Retinal pigment epithelial cell (primary cell): ENCODE data around the gene CMTM5.

ENCODE experiments used
- DNase-seq: peaks from one replicate; pipeline ENCODE4 v3.0.0-alpha.2; 2010; ENCODE audit warnings: low read depth
- H3K4me3 ChIP-seq: 2 replicates; pipeline ENCODE4 v1.5.1; 2011; ENCODE audit warnings: mild to moderate bottlenecking, low read length, control low read depth, moderate library complexity
- TF ChIP-seq, protein P1 (sequence below): conservative IDR thresholded peaks from 2 replicates; pipeline ENCODE4 v1.5.1; 2011; ENCODE audit warnings: low read depth, low read length, control low read depth, inconsistent platforms

Gene CMTM5

DNA sequence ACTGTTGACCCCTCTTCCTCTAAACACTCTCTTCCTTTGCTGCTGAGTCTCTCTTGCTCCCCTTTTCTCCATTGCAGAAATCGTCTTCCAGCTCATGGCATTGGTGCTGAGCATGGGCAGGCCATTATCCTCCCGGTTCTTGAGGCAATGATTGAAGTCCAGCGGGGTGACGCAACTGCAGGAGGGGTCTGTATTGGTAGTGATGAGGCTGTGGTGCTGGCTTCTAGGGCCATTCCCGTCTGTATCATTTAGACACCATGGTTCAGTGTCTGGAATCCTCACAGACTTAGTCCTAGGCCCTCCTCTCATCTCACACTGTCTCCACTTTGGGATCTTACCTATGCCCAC lies 23.4 kb upstream of the CMTM5 start:
- H3K4me3 ChIP-seq, result no peak overlapping the region
- DNase-seq, result no peak
- TF ChIP-seq, protein P1, sequence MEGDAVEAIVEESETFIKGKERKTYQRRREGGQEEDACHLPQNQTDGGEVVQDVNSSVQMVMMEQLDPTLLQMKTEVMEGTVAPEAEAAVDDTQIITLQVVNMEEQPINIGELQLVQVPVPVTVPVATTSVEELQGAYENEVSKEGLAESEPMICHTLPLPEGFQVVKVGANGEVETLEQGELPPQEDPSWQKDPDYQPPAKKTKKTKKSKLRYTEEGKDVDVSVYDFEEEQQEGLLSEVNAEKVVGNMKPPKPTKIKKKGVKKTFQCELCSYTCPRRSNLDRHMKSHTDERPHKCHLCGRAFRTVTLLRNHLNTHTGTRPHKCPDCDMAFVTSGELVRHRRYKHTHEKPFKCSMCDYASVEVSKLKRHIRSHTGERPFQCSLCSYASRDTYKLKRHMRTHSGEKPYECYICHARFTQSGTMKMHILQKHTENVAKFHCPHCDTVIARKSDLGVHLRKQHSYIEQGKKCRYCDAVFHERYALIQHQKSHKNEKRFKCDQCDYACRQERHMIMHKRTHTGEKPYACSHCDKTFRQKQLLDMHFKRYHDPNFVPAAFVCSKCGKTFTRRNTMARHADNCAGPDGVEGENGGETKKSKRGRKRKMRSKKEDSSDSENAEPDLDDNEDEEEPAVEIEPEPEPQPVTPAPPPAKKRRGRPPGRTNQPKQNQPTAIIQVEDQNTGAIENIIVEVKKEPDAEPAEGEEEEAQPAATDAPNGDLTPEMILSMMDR, result no peak

DNA sequence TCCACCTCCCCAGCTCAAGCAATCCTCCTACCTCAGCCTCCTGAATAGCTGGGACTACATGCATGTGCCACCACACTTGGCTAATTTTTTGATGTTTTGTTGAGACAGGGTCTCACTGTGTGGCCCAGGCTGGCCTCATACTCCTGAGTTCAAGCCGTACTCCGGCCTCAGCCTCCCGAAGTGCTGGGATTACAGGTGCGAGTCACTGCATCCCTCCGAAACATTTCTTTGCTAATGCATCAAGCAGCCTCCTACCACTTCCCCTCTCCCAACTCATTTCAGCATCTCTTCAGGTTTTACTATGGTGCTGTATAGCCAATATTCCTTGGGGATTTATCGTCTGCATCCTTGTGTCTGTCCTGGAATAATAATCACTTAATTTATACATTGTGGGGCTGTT lies 21.9 kb upstream of the CMTM5 start:
- TF ChIP-seq, protein P1, result no peak
- DNase-seq, result no peak
- no peak overlapping the region for H3K4me3 ChIP-seq

DNA sequence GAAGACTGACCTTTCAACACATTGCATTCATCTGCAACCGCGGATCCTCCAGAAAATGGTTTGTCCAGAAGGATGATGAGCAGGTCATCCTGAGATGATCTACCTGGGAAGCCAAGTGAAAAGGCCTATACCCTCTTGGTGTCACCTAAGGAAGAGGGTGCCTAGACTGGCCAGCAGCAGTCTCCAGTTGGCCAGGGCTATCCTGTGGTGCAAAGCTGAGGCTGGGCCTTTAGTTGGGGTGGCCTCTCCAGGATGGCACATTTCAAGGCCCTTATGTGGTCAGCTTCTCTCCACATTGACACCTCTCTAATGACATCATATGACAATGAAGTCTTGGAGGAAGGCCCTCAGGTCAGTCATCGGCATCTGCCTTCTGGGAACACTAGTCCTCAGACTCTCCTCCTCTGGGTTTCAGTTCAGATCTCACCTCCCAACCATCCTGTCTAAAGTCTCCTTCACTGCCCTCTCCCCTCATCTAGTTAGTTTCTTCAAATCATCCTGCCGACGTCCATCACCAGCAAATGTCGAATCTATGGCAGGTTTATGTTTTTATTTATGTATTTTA lies 20.9 kb upstream of the CMTM5 start:
- no peak for DNase-seq
- TF ChIP-seq, protein P1, result no peak
- no peak overlapping the region for H3K4me3 ChIP-seq

DNA sequence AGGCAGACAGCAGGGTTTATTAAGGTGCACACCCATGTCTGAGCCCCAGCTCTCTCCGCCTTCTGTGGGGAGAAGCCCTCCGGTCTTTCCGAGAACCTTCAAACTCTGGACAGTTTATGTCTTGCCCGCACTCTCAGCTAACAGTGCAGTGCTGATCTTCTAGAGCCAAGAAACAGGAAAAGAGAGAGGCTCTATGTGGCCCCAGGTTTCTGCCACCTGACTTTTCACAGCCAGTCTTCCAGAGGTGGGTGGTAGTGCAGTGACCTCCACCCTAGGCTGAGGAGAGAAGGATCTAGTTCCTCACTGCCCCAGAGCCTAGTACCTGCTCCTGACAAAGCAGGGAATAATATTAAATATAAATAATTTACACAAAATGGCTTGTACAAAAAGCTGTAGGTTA lies 20.2 kb upstream of the CMTM5 start:
- H3K4me3 ChIP-seq, result no peak overlapping the region
- DNase-seq, result no peak
- TF ChIP-seq, protein P1, result no peak

DNA sequence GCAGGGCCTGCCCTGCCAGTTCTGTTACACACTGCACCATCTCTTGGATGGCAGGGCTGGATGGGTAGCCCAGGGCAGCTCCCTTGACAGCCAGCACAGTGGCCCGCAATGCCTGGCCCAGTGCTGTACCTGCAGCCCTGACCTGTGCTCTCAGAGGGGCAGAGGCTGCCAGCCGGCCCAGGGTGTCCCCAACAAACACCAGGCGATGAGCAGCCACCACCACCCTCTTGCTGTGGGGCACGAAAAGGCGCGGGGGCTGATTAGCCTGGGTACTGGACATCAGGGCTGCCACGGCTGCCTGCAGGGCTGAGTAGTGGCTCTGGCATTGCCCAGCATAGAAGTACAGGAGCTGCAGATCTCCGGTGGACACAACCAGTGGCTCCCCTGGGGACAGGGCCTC lies 19.6 kb upstream of the CMTM5 start:
- DNase-seq, result no peak

DNA sequence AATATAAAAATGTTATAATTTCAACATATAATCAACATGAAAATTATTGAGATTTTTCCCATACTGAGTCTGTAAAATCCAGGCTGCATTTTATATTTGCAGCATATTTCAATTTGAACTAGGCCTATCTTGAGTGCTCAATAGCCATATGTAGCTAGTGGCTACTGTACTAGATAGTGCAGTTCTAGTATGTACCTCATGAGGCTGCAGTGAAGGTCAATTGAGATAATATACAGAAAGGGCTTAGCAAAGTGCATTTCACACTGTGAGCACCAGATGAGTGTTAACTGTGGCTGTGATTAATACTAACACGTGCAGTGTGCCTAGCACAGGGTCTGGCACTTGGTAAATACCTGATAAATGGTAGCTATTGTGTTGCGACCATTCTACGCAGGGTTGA lies 18.8 kb upstream of the CMTM5 start:
- no peak for DNase-seq
- TF ChIP-seq, protein P1, result no peak
- H3K4me3 ChIP-seq, result no peak overlapping the region

More for the DNA sequence above, 19.6 kb upstream of the CMTM5 start:
- no peak overlapping the region for H3K4me3 ChIP-seq
- TF ChIP-seq, protein P1, result no peak

DNA sequence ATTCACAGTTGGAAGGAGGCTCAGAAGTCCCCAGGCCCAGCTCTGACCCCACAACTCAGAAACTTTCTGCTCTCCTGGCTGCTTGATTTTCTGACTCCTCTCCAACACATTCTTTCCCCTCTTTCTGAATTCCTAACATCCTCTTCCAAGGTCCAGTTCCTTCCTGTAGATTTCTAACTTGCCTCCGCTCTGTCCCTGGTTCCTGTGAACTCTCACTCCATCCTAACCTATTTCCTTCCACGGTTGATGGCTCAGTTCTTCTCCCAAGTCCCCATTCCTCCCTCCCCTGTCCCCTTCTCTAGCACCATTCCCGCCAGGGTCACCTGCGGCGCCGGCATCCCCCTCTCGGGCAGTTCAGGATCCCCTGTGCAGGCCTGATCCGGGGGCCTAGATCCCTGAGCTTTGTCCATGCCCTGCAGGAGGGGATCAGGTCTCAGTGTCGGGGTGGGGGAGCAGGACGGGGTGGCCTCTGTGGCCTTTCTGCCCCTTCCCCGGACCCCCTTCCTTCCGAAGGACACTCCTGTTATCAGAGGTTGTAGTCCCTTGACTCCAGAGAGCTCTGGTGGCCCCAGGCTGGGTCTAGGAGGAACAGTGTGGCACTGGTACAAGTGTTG lies 18.2 kb upstream of the CMTM5 start:
- no peak overlapping the region for H3K4me3 ChIP-seq
- DNase-seq, result no peak
- TF ChIP-seq, protein P1, result no peak
